GM10248 (cell line): ENCODE results near the gene RERE.

Experiments
- CTCF ChIA-PET: fragments of 300-600 bp; sonication (Branson Sonifier 250); formaldehyde crosslinking; extraction: SDS; loops from one replicate; lab custom pipeline; 2021; ENCODE audit warnings: antibody characterized with exemption; lab: Yijun Ruan, JAX
- POLR2A ChIA-PET: fragments of 350-650 bp; sonication (Branson Sonifier 250); formaldehyde crosslinking; extraction: SDS; loops from one replicate; lab custom pipeline; 2020; ENCODE audit warnings: antibody characterized with exemption; lab: Yijun Ruan, JAX
- DNase-seq: peaks from one replicate; pipeline ENCODE4 v3.0.0; 2012; ENCODE audit errors: extremely low spot score
- CTCF ChIP-seq: IDR thresholded peaks from 2 replicates; pipeline ENCODE4 v1.5.1; 2012; ENCODE audit warnings: mild to moderate bottlenecking, low read depth; ENCODE audit errors: extremely low read depth, missing control alignments, control extremely low read depth

The RERE gene

GRCh38 chr1:8529901-8530300, 287.5 kb downstream of the RERE start:
- CTCF ChIA-PET: interaction anchor here (1.0 kb wide), 1 partner anchor 15 kb away, joined by 3 read pairs; no protein-coding TSS in a partner anchor
- DNase-seq: no peak
- POLR2A ChIA-PET: no interaction called here
- no peak for TF ChIP-seq CTCF

- TF ChIP-seq CTCF: no peak
- ChIA-PET POLR2A (no interaction called here), CTCF (no interaction called here)
- no peak for DNase-seq
These were observed 289.5 kb downstream of the RERE start for GRCh38 chr1:8527941-8528340.

- ChIA-PET CTCF (interaction anchor here (0.8 to 1.9 kb wide), 13 partner anchors 9 to 323 kb away, joined by 3 to 11 read pairs (median 4); no protein-coding TSS in a partner anchor), POLR2A (no interaction called here)
- no peak for TF ChIP-seq CTCF
These were observed 291.7 kb downstream of the RERE start for GRCh38 chr1:8525558-8526275.

GRCh38 chr1:8525216-8525557, 292.3 kb downstream of the RERE start:
- ChIA-PET POLR2A (no interaction called here), CTCF (interaction anchor here (0.8 to 1.9 kb wide), 9 partner anchors 8 to 324 kb away, joined by 3 to 11 read pairs (median 4); no protein-coding TSS in a partner anchor)
- no peak for DNase-seq
- no peak for TF ChIP-seq CTCF

More at GRCh38 chr1:8525558-8526275, 291.7 kb downstream of the RERE start:
- peak; percentile 42 for DNase-seq

- DNase-seq: no peak
- TF ChIP-seq CTCF: no peak
- ChIA-PET CTCF (interaction anchor here (1.1 to 1.9 kb wide), 5 partner anchors 8 to 324 kb away, joined by 4 to 11 read pairs (median 4); no protein-coding TSS in a partner anchor), POLR2A (no interaction called here)
These were observed 292.7 kb downstream of the RERE start for GRCh38 chr1:8524627-8525157.

GRCh38 chr1:8523666-8524206, 293.7 kb downstream of the RERE start:
- no peak for DNase-seq
- ChIA-PET CTCF (interaction anchor here (1.1 kb wide), 1 partner anchor 9 kb away, joined by 6 read pairs; no protein-coding TSS in a partner anchor), POLR2A (no interaction called here)
- TF ChIP-seq CTCF: no peak
